NCI-H524 treated with DMSO at 0.1 percent for 48 hours (cell line): ENCODE measurements around the gene EOLA1.
"Not testable (repeated sequence)": the region's sequence is repeated elsewhere in the genome, so short reads cannot be mapped to it uniquely, and the experiment has no call there.

ENCODE experiments used
- DNase-seq: peaks from one replicate; lab custom pipeline; 2025; lab: John Stamatoyannopoulos, UW

EOLA1 gene

GRCh38 chrX:149545545-149546543 is 5.0 kb downstream of the EOLA1 start:
- not testable (repeated sequence) for DNase-seq

DNA sequence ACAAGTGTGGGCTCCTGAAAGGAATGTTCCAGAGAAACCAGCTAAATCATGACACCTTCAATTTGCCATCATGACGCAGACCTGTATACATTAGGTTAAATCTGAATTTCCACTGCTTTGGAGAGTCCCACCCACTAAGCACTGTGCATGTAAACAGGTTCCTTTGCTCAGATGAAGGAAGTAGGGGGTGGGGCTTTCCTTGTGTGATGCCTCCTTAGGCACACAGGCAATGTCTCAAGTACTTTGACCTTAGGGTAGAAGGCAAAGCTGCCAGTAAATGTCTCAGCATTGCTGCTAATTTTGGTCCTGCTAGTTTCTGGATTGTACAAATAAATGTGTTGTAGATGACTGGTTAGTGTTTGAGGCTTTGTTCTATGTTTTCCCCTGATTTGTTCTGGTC is 6.2 kb downstream of the EOLA1 start:
- not testable (repeated sequence) for DNase-seq

- DNase-seq: not testable (repeated sequence)
Measured at GRCh38 chrX:149547782-149548181, 7.0 kb downstream of the EOLA1 start.

GRCh38 chrX:149549701-149550100 is 8.9 kb downstream of the EOLA1 start, which contains the start of gene HSFX3:
Gene HSFX3 (minus strand): TSS chrX:149549924. CDS start chrX:149549852, 72 bp downstream.
- DNase-seq: not testable (repeated sequence)

DNA sequence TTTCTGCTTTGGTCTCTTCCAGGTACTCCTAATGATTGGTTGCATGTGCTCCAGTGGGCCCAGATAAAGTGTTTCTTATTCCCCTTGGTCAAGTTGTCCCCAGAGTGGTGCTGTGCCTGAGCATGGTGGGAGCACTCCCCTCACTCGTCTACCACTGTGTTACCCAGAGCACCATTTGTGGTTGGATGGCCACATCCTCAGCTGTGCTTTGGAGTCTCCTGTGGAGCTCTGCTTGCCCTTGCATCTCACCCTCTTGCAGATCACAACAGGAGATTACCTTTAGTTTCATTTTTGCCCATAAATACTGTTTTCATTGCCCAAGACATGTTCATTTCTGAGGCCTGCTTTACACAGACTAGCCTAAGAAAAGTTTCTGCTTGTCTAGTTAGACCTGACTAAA is 9.6 kb downstream of the EOLA1 start:
- DNase-seq: not testable (repeated sequence)

- not testable (repeated sequence) for DNase-seq
Measured at GRCh38 chrX:149551245-149551938, 10.6 kb downstream of the EOLA1 start.

GRCh38 chrX:149551939-149552248 is 11.1 kb downstream of the EOLA1 start:
- DNase-seq: not testable (repeated sequence)

DNA sequence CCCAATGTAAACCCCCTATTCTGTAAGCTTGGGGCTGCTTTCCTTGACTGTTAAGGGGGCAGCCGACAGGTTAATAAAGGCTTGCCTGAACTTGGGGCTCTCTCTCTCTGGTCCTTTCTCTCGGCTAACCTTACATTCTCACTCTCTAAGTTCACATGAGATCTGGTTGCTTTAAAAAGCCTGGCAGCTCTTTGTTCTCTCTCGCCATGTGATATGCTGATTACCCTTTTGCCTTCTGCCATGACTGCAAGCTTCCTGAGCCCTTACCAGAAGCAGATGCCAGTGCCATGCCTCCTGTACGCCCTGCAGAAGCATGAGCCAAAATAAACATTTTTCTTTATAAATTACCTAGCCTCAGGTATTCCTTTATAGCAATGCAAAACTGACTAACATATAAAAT is 14.4 kb downstream of the EOLA1 start:
- not testable (repeated sequence) for DNase-seq

DNA sequence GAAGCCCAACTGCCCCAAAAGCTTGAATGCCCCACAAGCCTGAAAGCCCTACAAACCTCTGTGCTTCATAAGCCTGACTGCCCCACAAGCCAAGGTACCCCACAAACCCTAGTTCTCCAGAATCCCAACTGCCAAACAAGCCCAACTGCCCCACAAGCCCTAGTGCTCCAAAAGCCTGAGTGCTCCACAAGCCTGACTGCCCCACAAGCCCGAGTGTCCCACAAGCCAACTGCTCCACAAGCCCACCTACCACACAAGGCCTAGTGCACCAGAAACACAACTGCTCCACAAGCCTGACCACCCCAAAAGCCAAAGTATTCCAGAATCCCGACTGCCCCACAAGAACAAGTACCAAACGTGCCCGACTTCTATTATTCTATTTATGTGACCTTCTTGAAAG is 22.5 kb downstream of the EOLA1 start:
- DNase-seq: no peak

GRCh38 chrX:149567621-149568417 is 27.0 kb downstream of the EOLA1 start:
- no peak for DNase-seq

- no peak for DNase-seq
Measured at GRCh38 chrX:149568701-149569296, 28.0 kb downstream of the EOLA1 start.

DNA sequence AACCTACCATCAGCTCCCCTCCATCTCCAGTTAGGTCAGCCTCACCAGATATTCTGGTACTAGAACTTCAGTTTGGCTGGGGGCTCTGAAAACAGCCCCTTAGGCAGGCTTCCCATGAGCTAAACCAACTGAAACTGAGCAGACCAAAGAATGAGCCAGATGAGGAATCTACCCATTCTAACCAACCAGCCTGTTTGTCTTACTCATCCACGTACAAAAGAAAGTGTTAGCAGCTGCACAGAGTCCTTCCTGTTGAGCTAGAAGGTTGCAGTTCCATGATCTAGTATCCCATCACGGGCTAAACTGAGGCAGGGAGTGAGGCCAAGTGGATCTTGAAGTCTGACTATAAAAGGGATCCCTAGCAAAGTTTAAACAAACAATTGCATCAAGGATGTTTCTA is 29.0 kb downstream of the EOLA1 start:
- no peak for DNase-seq

DNA sequence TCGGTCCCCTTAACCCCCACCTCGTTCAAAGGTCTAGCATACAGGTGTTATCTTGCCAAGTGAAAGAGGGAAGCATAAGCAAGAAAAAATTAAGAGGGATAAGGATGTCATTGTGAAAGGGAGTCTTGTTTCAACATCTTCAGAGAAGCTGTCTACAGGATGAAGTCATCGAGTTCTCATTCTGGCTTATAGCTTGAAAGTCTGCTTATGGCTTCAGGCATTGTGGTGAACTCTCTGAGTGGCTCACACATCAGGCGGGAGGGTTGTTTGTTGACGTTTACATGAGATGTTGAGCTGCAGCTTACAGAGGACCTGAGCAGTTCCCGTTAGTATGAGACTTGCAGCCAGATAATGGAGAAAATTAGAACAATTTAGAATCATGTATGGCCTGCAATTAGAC is 29.9 kb downstream of the EOLA1 start:
- DNase-seq: no peak

GRCh38 chrX:149571770-149572169 is 31.0 kb downstream of the EOLA1 start:
- no peak for DNase-seq

DNA sequence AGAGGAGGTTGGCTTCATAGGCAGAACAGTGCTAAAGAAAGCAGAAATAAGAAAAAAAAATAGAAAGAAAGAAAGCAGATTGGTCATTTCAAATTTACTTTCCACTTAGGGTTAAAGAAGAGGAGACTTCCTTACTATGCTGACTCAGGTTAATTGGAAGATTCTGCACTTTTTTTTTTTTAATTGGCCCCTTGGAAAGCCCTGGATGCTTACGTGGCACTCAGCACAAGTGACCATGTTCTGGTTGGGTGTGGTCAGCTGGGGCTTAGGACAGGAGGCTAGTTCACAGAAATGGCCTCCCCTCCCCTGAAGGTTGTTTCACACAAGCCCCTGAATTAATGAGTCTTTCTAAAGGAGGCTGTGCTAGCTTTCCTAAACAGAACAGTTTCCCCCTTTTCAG is 31.9 kb downstream of the EOLA1 start:
- DNase-seq: no peak

- not testable (repeated sequence) for DNase-seq
Measured at GRCh38 chrX:149573456-149573855, 32.6 kb downstream of the EOLA1 start.

DNA sequence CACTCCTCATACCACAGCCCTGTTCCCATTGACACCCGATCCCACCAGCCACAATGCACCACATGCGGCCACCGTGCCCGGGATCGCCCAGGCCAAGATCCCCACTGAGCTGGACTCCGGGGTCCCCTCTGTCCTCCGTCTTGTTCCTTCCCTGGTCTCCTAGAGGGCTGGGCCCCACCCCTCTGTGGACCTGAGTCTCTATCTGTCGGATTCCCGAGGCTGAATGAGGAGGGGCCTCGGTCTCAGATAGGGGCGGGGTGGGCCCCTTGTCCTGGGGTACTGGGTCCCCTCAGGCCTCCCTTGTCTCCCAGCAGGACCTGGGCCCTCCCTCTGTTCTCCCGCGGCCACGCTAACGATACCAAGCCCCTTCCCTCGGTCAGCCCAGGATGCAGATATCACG is 44.8 kb downstream of the EOLA1 start:
- DNase-seq: not testable (repeated sequence)

- not testable (repeated sequence) for DNase-seq
Measured at GRCh38 chrX:149587359-149587758, 46.5 kb downstream of the EOLA1 start, which contains the start of gene MAGEA9B. Gene MAGEA9B (minus strand): TSS chrX:149587459. CDS start chrX:149583179, 4,280 bp downstream.

DNA sequence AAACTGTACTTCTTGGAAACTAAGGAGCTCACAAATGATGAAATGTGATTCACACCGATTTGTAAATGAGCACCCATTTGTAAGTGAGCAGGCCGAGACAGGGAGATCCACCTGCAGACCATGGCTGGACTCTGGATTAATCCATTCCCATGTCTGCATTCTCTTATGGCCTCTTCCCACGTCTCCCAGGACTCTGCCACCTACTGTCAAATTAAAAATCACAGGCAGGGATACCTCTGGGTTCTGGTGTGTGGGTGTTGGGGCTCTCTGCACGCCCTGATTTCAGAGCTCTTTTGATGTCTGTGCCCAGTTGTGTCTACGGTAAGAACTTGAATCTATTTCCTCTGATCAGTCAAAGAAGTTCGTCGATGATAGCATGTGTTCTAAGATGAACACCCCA is 50.2 kb downstream of the EOLA1 start:
- DNase-seq: not testable (repeated sequence)

GRCh38 chrX:149595214-149595613 is 54.4 kb downstream of the EOLA1 start, which contains the start of gene HSFX2:
Gene HSFX2 (minus strand): TSS chrX:149595314. CDS start chrX:149594700, 614 bp downstream.
- DNase-seq: not testable (repeated sequence)

DNA sequence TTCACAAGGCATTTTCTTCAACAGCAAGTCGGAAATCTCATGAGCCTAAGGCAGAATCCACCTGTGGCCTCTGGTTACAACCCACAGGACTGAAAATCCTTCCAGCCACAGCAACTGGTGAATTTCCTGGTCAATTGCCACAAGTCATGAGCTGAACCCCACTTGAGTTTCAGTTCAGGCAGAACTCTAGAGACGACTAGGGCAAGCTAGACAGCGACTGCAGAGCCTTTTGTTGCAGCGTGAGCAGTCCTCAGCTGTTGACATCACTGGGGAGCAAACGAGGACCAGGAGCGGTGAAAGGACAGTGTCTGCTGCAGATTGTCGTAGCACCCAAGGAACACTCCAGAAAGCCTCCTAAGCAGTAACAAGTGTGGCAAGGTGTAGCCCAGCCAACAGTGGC is 55.1 kb downstream of the EOLA1 start:
- not testable (repeated sequence) for DNase-seq
